Measurements from ENCODE around the gene CUL1.

CUL1 gene

GRCh38 chr7:148747274-148747673 is 48.6 kb downstream of the CUL1 start:
- TF ChIP-seq, protein P1, sequence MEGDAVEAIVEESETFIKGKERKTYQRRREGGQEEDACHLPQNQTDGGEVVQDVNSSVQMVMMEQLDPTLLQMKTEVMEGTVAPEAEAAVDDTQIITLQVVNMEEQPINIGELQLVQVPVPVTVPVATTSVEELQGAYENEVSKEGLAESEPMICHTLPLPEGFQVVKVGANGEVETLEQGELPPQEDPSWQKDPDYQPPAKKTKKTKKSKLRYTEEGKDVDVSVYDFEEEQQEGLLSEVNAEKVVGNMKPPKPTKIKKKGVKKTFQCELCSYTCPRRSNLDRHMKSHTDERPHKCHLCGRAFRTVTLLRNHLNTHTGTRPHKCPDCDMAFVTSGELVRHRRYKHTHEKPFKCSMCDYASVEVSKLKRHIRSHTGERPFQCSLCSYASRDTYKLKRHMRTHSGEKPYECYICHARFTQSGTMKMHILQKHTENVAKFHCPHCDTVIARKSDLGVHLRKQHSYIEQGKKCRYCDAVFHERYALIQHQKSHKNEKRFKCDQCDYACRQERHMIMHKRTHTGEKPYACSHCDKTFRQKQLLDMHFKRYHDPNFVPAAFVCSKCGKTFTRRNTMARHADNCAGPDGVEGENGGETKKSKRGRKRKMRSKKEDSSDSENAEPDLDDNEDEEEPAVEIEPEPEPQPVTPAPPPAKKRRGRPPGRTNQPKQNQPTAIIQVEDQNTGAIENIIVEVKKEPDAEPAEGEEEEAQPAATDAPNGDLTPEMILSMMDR (IDR thresholded peaks at IDR 0.05): no peak
- no peak for TF ChIP-seq ZFX (IDR thresholded peaks at IDR 0.05; ENCODE audit: borderline replicate concordance)
- H3K27ac ChIP-seq: no peak overlapping the region

DNA sequence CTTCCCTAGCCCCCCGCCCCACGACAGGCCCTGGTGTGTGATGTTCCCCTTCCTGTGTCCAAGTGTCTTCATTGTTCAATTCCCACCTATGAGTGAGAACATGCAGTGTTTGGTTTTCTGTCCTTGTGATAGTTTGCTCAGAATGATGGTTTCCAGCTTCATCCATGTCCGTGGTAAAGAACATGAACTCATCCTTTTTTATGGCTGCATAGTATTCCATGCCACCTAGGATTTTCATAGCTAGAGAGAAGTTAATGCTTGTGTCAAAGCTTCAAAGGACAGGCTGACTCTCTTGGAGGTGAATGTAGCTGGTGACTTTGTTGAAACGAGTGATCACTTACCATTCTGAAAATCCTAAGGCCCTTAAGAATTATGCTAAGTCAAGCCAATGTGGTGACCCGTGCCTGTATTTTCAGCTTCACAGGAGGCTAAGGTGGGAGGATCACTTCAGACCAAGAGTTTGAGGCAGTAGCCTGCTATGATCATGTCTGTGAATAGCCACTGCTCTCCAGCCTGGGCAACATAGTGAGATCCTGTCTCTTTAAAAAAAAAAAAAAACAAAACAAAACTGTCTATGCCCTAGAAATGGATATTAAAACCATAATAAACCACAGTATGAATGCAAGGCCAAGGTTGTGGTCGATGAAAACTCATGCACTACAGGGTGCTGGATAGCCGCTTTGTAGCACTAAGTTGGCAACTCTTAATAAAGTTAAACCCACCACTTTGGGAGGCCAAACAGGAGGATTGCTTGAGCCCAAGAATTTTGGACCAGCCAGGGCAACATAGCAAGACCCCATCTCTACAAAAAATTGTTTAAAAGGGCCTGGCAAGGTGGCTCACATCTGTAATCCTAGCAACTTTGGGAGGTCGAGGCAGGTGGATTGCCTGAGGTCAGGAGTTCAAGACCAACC is 52.0 kb downstream of the CUL1 start:
- no peak for TF ChIP-seq ZFX (IDR thresholded peaks at IDR 0.05; ENCODE audit: borderline replicate concordance)
- TF ChIP-seq, protein P1 (IDR thresholded peaks at IDR 0.05): no peak
- no peak overlapping the region for H3K27ac ChIP-seq

DNA sequence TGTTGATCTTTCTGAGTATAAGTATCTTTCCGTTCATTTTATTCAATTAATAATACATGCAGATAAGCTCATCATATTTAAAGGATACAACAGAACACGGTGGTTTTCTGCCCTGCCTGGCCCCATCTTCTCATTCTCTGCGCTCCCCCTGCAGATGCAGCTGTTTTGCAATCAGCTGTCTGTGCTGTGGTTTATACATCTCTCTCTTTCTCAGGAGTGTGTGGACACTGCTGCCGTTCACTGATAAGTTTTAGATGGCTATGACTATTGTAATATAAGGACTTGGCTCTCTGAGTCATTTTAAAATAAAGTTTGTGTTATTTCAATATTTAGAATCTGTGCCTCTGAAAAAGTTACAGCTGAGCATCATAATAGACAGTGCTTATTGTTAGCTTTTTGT is 54.5 kb downstream of the CUL1 start:
- TF ChIP-seq ZFX (IDR thresholded peaks at IDR 0.05; ENCODE audit: borderline replicate concordance): no peak
- TF ChIP-seq, protein P1 (IDR thresholded peaks at IDR 0.05): no peak
- no peak overlapping the region for H3K27ac ChIP-seq

DNA sequence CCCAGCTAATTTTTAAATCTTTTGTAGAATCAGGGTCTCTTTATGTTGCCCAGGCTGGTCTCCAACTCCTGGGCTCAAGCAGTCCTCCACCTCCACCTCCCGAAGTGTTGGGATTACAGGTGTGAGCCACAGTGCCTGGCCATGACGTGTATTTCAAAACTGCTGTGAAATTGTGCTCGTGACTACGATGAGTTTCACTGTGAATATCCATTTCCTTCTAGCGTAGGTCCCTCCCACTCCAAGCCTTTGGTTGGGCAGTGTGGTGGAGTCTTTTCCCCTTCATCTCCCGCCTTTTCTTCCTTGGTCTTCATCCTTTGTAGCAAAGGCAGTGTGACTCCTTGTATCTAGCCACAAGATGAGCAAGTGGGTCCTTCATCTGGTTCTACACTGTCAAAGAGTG is 56.2 kb downstream of the CUL1 start:
- no peak for TF ChIP-seq ZFX (IDR thresholded peaks at IDR 0.05; ENCODE audit: borderline replicate concordance)
- TF ChIP-seq, protein P1 (IDR thresholded peaks at IDR 0.05): no peak
- H3K27ac ChIP-seq: no peak overlapping the region

- TF ChIP-seq ZFX (IDR thresholded peaks at IDR 0.05; ENCODE audit: borderline replicate concordance): no peak
- TF ChIP-seq, protein P1 (IDR thresholded peaks at IDR 0.05): no peak
- H3K27ac ChIP-seq: no peak overlapping the region
These were observed 63.0 kb downstream of the CUL1 start for GRCh38 chr7:148761499-148762278.

GRCh38 chr7:148763622-148764021 is 64.9 kb downstream of the CUL1 start:
- no peak for TF ChIP-seq ZFX (IDR thresholded peaks at IDR 0.05; ENCODE audit: borderline replicate concordance)
- TF ChIP-seq, protein P1 (IDR thresholded peaks at IDR 0.05): no peak
- H3K27ac ChIP-seq: no peak overlapping the region

- H3K27ac ChIP-seq: no peak overlapping the region
- TF ChIP-seq, protein P1 (IDR thresholded peaks at IDR 0.05): no peak
- no peak for TF ChIP-seq ZFX (IDR thresholded peaks at IDR 0.05; ENCODE audit: borderline replicate concordance)
These were observed 71.3 kb downstream of the CUL1 start for GRCh38 chr7:148770004-148770403.
